Neutrophil (primary cell): Measurements from ENCODE around the gene SNPH.

Source experiments
- H3K27ac ChIP-seq: fragments of 200-600 bp; sonication (generic); 2 replicates; pipeline ENCODE4 v1.5.1; 2016; ENCODE audit warnings: mild to moderate bottlenecking, moderate library complexity
- H3K27me3 ChIP-seq: fragments of 200-600 bp; sonication (generic); 2 replicates; pipeline ENCODE4 v1.6.0; 2016; ENCODE audit warnings: mild to moderate bottlenecking
- H3K36me3 ChIP-seq: fragments of 200-600 bp; sonication (generic); 2 replicates; pipeline ENCODE4 v1.5.1; 2017
- H3K4me1 ChIP-seq, 2 experiments: fragments of 200-600 bp in 1 of 2; sonication (generic) in 1 of 2; 1 replicate in 1 of 2; 2 replicates in 1 of 2; pipeline versions ENCODE4 v1.5.1 to v1.6.1; 2013 to 2016; ENCODE audit warnings: low read depth in 1 of 2, low read length in 1 of 2, mild to moderate bottlenecking in 1 of 2, moderate library complexity in 1 of 2; ENCODE audit not compliant: control insufficient read depth in 1 of 2, insufficient read depth in 1 of 2
- H3K4me3 ChIP-seq, 2 experiments: fragments of 200-600 bp in 1 of 2; sonication (generic) in 1 of 2; 1 replicate in 1 of 2; 2 replicates in 1 of 2; pipeline ENCODE4 v1.5.1; 2013 to 2016; ENCODE audit warnings: low read depth in 1 of 2, low read length in 1 of 2, mild to moderate bottlenecking in 1 of 2, moderate library complexity in 1 of 2
- H3K9me3 ChIP-seq: fragments of 200-600 bp; sonication (generic); 2 replicates; pipeline ENCODE4 v1.5.1; 2016
- CTCF ChIP-seq: fragments of 200-600 bp; sonication (generic); IDR thresholded peaks from 2 replicates; pipeline ENCODE4 v1.5.1; 2016; ENCODE audit warnings: antibody characterized with exemption

The SNPH gene

DNA sequence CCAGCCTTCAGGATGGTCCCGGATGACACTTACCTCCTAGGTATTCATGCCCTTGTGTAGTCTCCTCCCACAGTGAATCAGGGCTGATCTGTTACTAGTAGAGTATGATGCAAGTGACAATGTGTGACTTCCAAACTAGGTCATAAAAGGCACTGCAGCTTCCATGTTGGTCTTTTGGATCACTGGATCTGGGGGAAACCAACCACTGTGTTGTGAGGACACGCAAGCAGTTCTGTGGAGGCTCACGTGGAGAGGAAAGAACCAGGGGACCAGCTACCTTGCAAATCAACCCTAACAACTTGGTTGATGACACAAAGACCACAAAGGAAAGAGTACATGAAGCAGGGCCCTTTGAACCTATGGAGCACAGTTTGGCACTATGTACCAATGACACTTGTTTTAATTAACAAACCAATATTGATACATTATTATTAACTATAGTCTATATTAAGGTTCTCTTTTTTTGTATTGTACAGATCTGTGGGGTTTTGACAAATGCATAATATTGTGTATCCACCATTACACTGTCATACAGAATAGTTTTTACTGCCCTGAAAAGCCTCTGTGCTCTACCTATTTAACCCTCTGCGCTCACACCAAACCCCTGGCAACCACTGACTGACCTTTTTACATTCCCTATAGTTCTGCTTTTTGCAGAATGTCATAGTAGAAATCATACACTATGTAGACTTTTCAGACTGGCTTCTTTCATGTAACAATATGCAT lies 79.1 kb downstream of the SNPH start:
- no peaks in the 10 kb centered on the region for H3K4me1 ChIP-seq
- no peaks in the 10 kb centered on the region for H3K27me3 ChIP-seq
- TF ChIP-seq CTCF, result no peak
- H3K9me3 ChIP-seq, result no peaks in the 10 kb centered on the region
- no peak overlapping the region for H3K4me3 ChIP-seq
- no peak overlapping the region for H3K27ac ChIP-seq
- no peaks in the 10 kb centered on the region for H3K36me3 ChIP-seq

- Histone ChIP-seq H3K36me3 (no peaks in the 10 kb centered on the region), H3K27me3 (no peaks in the 10 kb centered on the region), H3K4me1 (no peaks in the 10 kb centered on the region), H3K27ac (no peak overlapping the region), H3K9me3 (no peaks in the 10 kb centered on the region), H3K4me3 (no peak overlapping the region)
- no peak for TF ChIP-seq CTCF
These were observed 79.6 kb downstream of the SNPH start for GRCh38 chr20:1345756-1346093.

GRCh38 chr20:1346315-1346969 lies 80.3 kb downstream of the SNPH start:
- Histone ChIP-seq H3K36me3 (no peaks in the 10 kb centered on the region), H3K27me3 (no peaks in the 10 kb centered on the region), H3K27ac (no peak overlapping the region), H3K4me1 (no peaks in the 10 kb centered on the region), H3K4me3 (no peak overlapping the region), H3K9me3 (no peaks in the 10 kb centered on the region)
- TF ChIP-seq CTCF, result no peak

GRCh38 chr20:1353956-1354355 lies 87.9 kb downstream of the SNPH start:
- Histone ChIP-seq H3K9me3 (no peaks in the 10 kb centered on the region), H3K27me3 (no peaks in the 10 kb centered on the region), H3K36me3 (peaks cover 13% of the 10 kb centered on the region), H3K4me1 (no peaks in the 10 kb centered on the region), H3K4me3 (no peak overlapping the region), H3K27ac (no peak overlapping the region)
- no peak for TF ChIP-seq CTCF

DNA sequence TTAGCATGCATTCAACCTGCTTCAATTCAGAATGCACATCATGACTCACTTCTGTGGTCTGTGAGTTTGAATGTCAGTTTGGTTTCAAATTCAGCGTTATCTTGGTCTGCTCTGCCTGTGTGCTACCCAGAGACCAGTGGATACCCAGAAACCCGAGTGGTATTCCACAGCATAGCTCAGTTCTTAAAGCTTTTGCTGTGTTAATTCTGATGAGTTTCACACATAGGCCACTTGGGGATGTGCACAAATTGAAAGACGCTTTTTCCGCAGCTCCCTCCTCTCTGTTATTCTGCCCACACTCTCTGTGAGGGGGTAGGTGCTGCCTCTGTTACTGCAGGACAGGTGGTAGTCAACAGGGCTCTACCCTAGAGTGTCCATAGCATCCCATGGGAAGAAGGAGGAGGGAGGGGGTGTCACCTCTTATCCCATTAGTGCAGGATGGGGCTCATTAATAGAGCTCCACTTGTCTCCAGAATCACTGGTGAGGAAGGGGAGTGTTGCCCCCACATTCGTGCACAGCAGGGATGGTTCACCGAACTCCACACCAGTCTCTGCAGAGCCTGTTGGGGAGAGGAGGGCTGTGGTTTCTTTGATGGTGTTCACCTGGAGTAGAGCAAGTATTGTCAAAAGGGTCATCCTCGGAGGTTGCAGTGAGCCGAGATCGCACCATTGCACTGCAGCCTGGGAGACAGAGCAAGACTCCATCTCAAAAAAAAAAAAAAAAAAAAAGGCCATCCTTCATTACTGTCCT lies 92.0 kb downstream of the SNPH start:
- no peak for TF ChIP-seq CTCF
- peaks cover 25% of the 10 kb centered on the region for H3K36me3 ChIP-seq
- H3K9me3 ChIP-seq, result no peaks in the 10 kb centered on the region
- no peak overlapping the region for H3K4me3 ChIP-seq
- no peaks in the 10 kb centered on the region for H3K27me3 ChIP-seq
- no peak overlapping the region for H3K27ac ChIP-seq
- H3K4me1 ChIP-seq, result peaks cover 15 to 17% of the 10 kb centered on the region in 2 experiments
